Measurements from ENCODE around the gene IER3.

GRCh38 chr6:30707281-30707850 lies 37.0 kb downstream of the IER3 start:
- no peak for TF ChIP-seq CTCF (IDR thresholded peaks at IDR 0.05)
- no peak for TF ChIP-seq POLR2A (IDR thresholded peaks at IDR 0.05)
- no peak for TF ChIP-seq EP300 (IDR thresholded peaks at IDR 0.05)

Measured in ovary (tissue), 3 donors.